ENCODE results near the gene HYAL1. TPM values are rescaled to one million over a fixed set of nuclear protein-coding genes. Genes with fewer than 3 reads are reported as not detected.
"Not testable (repeated sequence)": the region's sequence is repeated elsewhere in the genome, so short reads cannot be mapped to it uniquely, and the experiment has no call there.

The HYAL1 gene
- total RNA-seq, 3 donors from 2014 or later = 0.24 to 0.82 TPM; not detected in 1

DNA sequence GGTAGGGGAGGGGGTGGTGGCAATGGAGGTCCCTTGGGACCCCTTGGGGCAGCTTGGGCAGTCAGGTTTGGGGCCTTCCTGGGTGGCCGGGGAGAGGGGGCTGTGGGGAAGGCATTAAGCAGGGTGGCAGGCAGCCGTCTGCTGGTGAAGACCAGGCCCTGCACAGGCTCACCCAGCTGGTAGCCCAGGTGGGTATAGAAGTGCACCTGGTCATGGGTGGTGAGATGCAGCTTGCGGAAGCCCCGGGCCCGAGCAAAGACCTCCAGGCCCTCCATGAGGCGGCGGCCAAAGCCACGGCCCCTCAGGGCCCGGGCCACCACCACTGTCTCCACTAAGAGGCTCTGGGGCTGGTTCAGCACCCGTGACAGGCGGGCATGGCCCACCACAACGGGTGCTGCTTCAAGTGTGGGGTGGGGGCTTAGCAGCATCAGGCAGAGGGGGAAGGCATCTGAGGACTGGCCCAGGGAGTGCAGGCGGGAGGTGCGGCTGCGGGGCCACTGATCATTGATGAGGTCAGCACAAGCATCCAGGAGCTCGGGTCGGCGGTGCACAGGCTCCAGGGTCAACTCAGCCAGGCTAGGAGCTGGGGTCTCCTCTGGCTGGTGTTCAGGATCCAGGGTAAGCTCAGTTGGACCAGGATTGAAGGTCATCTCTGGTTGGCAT is 6.5 kb downstream of the HYAL1 start:
- Mint-ChIP-seq H3K4me3 (peak overlapping the region; percentile 39), H3K4me1 (ENCODE audit: low read depth) (peaks cover 29% of the 10 kb centered on the region), H3K36me3 (ENCODE audit: insufficient read depth) (no peaks in the 10 kb centered on the region), H3K27me3 (ENCODE audit: low read depth) (no peaks in the 10 kb centered on the region), H3K9me3 (no peaks in the 10 kb centered on the region)
- DNase-seq (no peak), ATAC-seq (no peak)

DNA sequence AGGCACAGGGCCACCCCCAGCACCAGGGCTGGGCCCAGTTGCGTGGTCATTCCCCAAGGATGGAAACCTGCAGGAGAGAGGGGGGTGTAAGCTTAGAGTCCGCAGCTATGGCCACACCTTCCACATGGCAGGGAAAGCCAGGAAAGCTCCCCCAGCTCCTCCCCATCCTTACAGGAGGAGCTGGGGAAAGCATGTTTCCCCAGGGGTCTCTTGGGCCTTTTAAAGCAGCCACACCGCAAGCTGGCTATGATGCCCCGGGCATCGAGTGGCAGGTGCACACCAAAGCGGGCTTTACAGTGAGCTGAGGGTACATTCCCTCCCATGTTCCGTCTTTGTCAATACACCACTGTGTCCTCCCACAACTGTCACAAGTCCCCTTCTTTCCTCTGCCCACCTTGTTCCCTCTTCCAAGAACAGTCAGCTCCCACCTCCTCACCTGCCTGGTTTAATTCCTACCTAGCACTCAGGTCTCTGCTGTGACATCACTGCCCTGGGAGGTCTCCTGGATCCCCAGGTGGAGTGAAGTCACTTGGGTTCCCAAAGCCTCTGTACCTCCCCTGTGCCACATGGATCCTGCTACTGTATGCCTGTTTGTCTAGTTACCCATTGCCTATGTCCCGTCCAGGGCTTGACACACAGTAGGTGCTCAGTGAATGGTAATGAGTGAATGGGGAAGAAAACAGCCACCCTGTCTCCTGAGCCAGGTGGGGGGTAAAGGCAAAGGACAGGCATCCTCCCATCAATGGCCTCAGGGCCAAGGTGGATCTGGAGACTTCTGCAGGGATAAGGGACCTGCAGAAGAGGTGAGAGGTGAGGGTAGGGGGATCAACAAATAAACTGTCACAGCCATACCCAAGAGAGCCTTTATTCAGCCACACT is 7.6 kb downstream of the HYAL1 start:
- Mint-ChIP-seq H3K9me3 (no peaks in the 10 kb centered on the region), H3K4me1 (ENCODE audit: low read depth) (peaks cover 31% of the 10 kb centered on the region), H3K4me3 (no peak overlapping the region), H3K27me3 (ENCODE audit: low read depth) (no peaks in the 10 kb centered on the region), H3K36me3 (ENCODE audit: insufficient read depth) (peaks cover 5% of the 10 kb centered on the region)
- ATAC-seq (no peak), DNase-seq (no peak)

DNA sequence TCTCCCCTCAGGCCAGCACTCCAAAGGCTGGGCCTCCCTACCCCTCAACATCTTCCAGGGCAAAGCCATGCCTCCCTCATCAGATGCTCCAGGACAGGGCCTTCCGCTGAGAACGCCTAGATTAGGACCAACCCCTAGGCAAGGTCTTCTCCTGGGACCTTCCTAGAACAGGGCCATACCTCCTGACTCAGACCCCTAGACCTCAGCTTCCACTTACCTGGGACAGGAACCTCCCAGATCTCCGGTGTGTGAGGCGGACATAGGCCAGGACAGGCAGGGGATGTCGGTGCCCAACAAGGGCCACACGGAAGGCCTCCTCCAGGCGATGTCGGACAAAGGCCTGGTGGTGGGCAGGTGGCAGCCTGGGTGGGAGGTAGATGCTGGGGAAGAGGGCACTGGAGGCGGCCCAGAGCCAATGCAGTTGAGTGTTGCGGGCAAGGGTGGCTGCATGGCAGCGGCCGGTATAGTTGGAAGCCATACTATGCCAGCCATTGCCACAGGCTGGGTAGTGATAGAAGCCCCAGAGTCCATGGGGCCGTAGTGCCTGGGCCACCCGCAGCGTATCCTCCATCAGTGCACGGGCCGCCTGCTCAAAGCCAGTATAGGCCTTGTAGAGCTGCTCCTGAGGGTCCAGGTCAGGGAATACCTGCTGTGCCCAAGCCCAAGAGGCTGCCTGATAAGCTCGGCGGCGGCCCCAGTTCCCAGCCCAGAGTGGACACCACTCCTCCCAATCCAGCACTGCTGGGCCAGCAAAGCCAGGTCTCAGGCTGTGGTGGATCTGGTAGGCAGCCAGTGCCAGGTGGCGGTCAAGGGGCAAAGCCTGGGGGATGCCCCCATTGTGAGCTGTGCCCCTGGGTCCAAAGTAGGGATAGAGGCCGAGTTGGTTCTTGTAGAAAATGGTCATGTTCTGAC is 8.6 kb downstream of the HYAL1 start:
- no peaks in the 10 kb centered on the region for H3K9me3 Mint-ChIP-seq
- no peaks in the 10 kb centered on the region for H3K27me3 Mint-ChIP-seq (ENCODE audit: low read depth)
- no peak overlapping the region for H3K4me3 Mint-ChIP-seq
- ATAC-seq = no peak
- peaks cover 11% of the 10 kb centered on the region for H3K36me3 Mint-ChIP-seq (ENCODE audit: insufficient read depth)
- DNase-seq = no peak
- H3K4me1 Mint-ChIP-seq (ENCODE audit: low read depth) = peaks cover 26% of the 10 kb centered on the region

DNA sequence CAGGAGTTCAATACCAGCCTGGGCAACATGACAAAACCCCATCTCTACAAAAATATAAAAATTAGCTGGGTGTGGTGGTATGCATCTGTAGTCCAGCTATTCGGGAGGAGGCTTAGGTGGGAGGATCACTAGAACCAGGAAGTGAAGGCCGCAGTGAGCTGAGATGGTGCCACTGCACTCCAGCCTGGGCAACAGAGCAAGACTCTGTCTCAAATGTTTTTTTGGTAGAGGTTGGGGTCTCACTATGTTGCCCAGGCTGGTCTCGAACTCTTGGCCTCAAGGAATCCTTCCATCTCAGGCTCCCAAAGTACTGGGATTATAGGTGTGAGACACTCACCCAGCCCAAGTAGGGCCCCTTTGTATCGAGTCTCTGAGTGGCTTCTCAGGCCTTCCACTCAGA is 9.3 kb downstream of the HYAL1 start:
- Mint-ChIP-seq H3K4me1 (ENCODE audit: low read depth) (peaks cover 24% of the 10 kb centered on the region), H3K9me3 (no peaks in the 10 kb centered on the region), H3K27me3 (ENCODE audit: low read depth) (no peaks in the 10 kb centered on the region), H3K36me3 (ENCODE audit: insufficient read depth) (peaks cover 11% of the 10 kb centered on the region), H3K4me3 (no peak overlapping the region)
- ATAC-seq = no peak
- DNase-seq = no peak

DNA sequence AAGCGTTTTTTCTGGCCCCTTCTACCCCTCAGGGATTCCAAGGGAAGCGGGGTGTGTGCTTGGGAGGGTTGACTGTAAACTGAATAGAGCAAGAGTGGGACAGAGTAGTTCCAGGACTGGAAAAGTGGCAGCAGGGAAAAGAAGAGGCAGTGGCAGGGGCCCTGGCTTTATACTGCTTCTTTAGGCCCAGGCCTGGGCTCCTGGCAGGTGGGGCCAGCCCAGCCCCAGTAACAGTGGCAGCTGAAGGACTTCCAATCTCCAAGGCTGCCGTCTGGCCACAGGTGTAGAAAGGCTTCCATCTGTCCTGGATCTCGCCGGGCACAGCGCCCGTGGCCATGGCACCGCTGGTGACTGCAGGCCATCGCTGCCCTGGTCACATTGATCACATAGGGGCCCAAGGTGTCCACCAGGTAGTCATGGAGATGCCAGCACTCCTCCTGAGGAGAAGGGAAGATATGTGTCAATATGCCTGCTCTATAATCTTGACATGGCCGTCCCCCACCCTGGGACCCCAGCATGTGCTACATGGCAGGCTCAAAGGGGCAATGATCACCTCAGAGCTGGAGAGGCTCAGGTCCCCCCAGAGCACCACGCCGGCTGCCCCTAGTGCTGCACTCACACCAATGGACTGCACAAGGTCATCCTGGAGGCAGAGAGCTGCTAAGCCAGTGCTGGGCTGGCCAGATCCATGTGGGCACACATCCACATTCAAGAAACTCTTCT is 10.1 kb downstream of the HYAL1 start:
- Mint-ChIP-seq H3K4me3 (peak overlapping the region; percentile 88), H3K27me3 (ENCODE audit: low read depth) (no peaks in the 10 kb centered on the region), H3K9me3 (no peaks in the 10 kb centered on the region), H3K4me1 (ENCODE audit: low read depth) (peaks cover 21% of the 10 kb centered on the region), H3K36me3 (ENCODE audit: insufficient read depth) (peaks cover 18% of the 10 kb centered on the region)
- ATAC-seq (no peak), DNase-seq (no peak)

DNA sequence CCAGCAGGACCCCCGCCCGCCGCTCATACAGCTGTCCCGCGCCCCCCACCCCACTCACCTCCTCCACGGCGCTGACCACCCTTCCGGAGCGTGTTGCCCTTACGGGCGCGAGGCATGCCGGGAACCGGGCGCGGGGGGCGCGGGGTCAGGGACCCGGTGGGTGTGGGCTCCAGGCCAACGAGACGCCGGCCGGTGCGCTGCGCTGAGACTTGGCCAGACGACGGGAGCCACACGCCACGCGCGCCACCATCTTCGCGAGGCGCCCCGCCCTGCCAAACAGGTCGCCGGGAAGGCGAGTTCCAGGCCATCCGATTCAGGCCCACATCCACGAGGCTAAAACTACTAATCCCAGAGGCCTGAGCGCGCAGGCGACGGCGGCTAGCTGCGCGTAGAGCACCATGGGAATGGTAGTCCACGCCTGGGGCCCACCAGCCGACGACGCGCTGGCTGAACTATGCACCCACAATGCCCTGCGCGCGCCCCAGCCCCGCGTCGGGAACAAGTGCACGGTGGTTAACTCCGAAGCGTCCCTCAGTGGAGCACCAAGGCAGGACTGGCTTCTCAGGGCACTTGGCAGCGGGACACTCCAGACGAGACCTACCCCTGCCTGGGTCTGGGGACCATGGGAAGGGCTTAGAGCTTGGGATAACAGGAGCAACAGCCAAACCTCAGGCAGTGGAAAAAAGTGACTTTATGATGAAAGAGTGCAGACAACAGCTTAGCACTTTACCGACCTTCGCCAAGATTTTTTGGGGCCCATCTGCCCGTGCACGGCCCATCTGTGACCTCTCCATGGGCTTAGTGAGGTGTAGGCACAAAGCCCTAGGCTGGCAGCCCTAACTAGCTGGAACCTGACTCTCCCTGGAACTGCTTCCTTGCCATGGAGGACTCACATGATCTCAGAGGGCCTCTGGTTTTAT is 11.0 kb downstream of the HYAL1 start, which contains the start of gene IFRD2:
Gene IFRD2 (minus strand): TSS at position 271 of the 920 bp plus-strand sequence. CDS start 155 bp downstream, at position 116.
- Mint-ChIP-seq H3K4me3 (peak within 1 kb of the TSS; percentile 88), H3K4me1 (ENCODE audit: low read depth) (peaks cover 17% of the 10 kb centered on the region), H3K9me3 (no peaks in the 10 kb centered on the region), H3K36me3 (ENCODE audit: insufficient read depth) (peaks cover 22% of the 10 kb centered on the region), H3K27me3 (ENCODE audit: low read depth) (no peaks in the 10 kb centered on the region)
- peak; percentile 98 for ATAC-seq
- DNase-seq = peak; percentile 94

DNA sequence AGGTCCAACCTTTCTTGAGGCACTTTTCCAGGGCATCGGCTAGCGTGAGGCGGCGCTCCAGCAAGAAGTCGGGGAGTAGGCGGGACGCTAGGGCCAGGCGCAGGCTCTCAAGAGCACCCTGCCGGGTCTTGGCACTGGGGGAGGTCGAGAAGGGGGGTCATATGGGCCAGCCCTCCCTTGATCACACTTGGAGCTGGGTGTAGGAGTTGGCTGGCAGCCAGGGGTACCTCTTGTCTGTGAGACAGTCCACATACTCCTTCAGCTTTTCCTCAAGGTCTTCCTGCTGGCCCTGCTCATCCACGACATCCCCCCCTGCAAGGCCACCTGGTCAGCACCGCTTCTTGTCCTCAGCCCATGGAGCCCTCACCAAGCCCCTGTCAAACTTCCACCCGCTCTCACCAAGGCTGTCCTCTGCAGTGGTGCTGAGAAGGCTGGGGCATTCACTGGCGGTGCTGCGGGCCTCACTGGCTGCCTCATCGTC is 13.2 kb downstream of the HYAL1 start:
- DNase-seq (no peak), ATAC-seq (no peak)
- no peaks in the 10 kb centered on the region for H3K27me3 Mint-ChIP-seq (ENCODE audit: low read depth)
- peaks cover 17% of the 10 kb centered on the region for H3K4me1 Mint-ChIP-seq (ENCODE audit: low read depth)
- peaks cover 22% of the 10 kb centered on the region for H3K36me3 Mint-ChIP-seq (ENCODE audit: insufficient read depth)
- H3K9me3 Mint-ChIP-seq = no peaks in the 10 kb centered on the region
- H3K4me3 Mint-ChIP-seq = peak overlapping the region; percentile 88

DNA sequence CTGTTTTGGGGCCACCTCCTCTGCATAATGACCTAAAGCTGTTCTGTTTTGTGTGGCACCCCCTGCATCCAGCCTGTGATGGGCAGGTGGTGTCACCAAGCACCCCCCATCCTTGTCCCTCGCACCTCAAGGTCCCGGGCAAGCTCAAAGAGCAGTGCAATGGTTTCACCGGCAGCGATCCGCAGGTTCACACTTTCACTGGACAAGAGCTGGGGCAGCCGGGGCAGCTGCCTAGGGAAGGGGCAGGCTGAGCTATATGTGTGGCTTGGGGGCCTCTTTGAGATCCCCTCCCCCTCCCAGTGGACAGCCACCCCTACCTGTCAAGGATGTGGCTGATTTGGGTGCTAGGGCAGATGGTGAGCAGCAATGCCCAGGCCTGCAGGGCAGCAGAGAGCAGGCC is 14.2 kb downstream of the HYAL1 start:
- ATAC-seq = no peak
- Mint-ChIP-seq H3K4me1 (ENCODE audit: low read depth) (peaks cover 17% of the 10 kb centered on the region), H3K27me3 (ENCODE audit: low read depth) (no peaks in the 10 kb centered on the region), H3K36me3 (ENCODE audit: insufficient read depth) (peaks cover 22% of the 10 kb centered on the region), H3K4me3 (peak overlapping the region; percentile 88), H3K9me3 (no peaks in the 10 kb centered on the region)
- no peak for DNase-seq

DNA sequence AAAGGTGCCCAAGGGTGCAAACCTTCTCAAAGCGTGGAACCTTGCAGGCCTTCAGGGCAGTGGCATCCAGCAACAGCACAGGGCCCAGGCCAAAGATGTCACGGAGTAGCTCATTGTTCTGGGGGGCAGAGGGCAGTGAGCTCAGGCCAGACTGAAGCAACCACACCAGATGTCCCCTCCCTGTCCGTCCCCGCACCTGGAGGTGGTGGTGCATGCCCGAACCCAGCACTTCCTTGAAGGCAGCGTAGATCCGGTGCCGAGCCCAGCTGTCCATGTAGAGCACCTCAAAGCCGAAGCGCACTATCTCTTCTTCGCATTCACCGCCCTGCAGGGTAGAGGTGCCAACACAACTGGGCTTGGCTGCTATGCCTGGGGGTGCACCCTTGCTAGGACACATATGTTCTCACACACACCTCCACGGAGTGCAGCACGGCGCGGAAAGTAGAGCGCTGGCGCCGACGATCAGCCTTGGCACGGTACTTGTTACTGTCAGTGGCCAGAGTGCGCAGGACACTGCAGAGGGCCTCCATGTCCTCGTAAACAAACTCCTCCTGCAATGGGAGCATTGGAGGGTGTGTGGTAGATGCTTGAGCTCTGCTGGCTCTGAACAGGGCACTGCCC is 14.9 kb downstream of the HYAL1 start:
- Mint-ChIP-seq H3K27me3 (ENCODE audit: low read depth) (no peaks in the 10 kb centered on the region), H3K4me1 (ENCODE audit: low read depth) (peaks cover 17% of the 10 kb centered on the region), H3K36me3 (ENCODE audit: insufficient read depth) (peaks cover 22% of the 10 kb centered on the region), H3K4me3 (no peak overlapping the region), H3K9me3 (no peaks in the 10 kb centered on the region)
- no peak for ATAC-seq
- DNase-seq = no peak

DNA sequence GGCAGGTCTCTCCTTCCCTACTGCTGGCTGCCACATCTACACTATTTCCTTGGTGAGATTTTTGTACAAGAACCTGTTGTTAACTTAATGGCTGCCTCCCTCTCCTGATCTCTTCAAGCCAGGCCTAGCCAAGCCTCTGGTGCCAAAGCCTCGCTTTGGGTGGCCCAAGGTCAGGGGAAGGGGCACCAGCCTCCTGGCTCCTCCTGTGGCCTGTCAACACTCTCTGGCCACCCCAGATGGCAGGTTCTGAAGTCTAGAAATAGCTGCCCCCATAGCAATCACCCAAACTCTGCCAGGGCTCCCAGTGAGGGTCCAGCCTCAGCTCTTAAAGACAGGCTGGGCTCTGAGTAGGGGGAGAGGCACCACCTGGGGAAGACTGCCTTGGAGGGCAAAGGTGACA is 16.1 kb downstream of the HYAL1 start:
- no peak for ATAC-seq
- H3K36me3 Mint-ChIP-seq (ENCODE audit: insufficient read depth) = peaks cover 22% of the 10 kb centered on the region
- peaks cover 9% of the 10 kb centered on the region for H3K4me1 Mint-ChIP-seq (ENCODE audit: low read depth)
- no peaks in the 10 kb centered on the region for H3K9me3 Mint-ChIP-seq
- H3K27me3 Mint-ChIP-seq (ENCODE audit: low read depth) = no peaks in the 10 kb centered on the region
- H3K4me3 Mint-ChIP-seq = no peak overlapping the region
- DNase-seq = no peak

DNA sequence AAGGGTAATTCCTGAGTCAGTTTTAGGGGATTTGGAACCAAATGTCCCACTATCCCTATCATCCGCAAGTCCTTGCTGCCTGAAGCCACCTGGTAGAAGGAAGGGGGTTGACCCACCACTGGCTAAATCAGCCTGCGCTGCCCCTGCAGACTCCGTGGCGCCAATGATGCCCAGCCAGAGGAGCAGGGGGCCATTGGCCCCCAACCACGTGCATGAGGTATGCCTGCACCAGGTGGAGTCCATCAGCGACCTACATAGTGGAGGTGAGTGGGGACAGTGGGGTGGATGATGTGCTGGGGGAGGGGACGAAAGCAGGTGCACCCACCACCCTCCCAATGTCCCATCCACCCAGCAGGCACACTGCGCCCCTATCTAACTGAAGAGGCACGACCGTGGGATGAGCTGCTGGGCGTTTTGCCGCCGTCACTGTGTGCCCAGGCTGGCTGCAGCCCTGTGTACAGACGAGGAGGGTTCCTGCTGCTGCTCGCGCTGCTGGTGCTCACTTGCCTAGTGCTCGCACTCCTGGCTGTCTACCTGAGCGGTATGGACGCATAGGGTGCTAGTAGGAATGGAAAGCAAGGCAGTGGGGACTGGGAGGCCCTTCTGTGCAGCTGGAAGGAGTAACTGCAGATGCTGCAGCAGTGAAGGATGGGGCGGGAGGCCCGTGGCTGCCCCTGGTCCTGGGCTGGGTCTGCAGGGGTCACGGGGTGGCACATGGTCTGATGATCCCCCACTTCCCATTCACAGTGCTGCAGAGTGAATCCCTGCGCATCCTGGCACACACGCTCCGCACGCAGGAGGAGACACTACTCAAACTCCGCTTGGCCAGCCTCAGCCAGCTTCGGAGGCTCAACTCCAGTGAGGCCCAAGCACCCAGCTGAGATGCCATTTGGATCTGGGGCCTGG is 16.8 kb downstream of the HYAL1 start:
- no peaks in the 10 kb centered on the region for H3K27me3 Mint-ChIP-seq (ENCODE audit: low read depth)
- H3K4me3 Mint-ChIP-seq = no peak overlapping the region
- ATAC-seq (peak; percentile 10 to 13), DNase-seq (no peak)
- peaks cover 22% of the 10 kb centered on the region for H3K36me3 Mint-ChIP-seq (ENCODE audit: insufficient read depth)
- H3K9me3 Mint-ChIP-seq = no peaks in the 10 kb centered on the region
- H3K4me1 Mint-ChIP-seq (ENCODE audit: low read depth) = peaks cover 9% of the 10 kb centered on the region

DNA sequence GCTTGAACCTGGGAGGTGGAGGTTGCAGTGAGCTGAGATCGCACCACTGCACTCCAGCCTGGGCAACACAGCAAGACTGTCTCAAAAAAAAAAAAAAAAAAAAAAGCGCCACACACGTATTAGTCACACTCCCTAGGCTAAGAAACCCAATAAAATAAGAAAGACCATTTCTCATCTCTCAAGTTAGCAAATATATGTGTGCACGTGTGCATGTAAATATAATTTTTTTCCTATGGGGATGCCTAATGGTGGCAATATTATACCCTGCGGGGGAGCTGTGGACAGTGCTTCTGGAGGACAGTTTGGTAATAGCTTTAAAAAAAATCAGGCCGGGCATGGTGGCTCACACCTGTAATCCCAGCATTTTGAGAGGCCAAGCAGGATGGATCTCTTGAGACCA is 19.3 kb downstream of the HYAL1 start:
- H3K36me3 Mint-ChIP-seq (ENCODE audit: insufficient read depth) = peaks cover 12% of the 10 kb centered on the region
- DNase-seq; H3K4me1 Mint-ChIP-seq (ENCODE audit: low read depth); H3K27me3 Mint-ChIP-seq (ENCODE audit: low read depth); H3K4me3 Mint-ChIP-seq; ATAC-seq; H3K9me3 Mint-ChIP-seq: not testable (repeated sequence)

All from activated T-cell treated with anti-CD3 and anti-CD28 coated beads, Interleukin-2, amount 50 U/mL, for 4 hours (primary cell).